CD4-positive, alpha-beta T cell (primary cell): ENCODE data around the gene TBX1. TPM values are rescaled to one million over a fixed set of nuclear protein-coding genes. Genes with fewer than 3 reads are reported as not detected.

ENCODE experiments used
- ATAC-seq: fragments of 200-7000 bp; cut with Tn5 transposase; one replicate; pipeline ENCODE4 v1.10.0; 2022; ENCODE audit warnings: mild to moderate bottlenecking; ENCODE audit not compliant: poor library complexity
- CTCF ChIA-PET: fragments of 350-600 bp; sonication (Branson Sonifier 250); formaldehyde crosslinking; loops from one replicate; lab custom pipeline; 2021; ENCODE audit warnings: antibody characterized with exemption, inconsistent platforms; lab: Charles Lee
- POLR2A ChIA-PET: fragments of 350-600 bp; sonication (Branson Sonifier 250); formaldehyde crosslinking; loops from one replicate; lab custom pipeline; 2021; ENCODE audit warnings: antibody characterized with exemption, inconsistent platforms; lab: Charles Lee
- DNase-seq, 14 experiments: peaks; one replicate each; pipeline ENCODE4 v3.0.0-alpha.2; 2013 to 2020; ENCODE audit warnings: mixed read lengths in 2 of 14
- H3K27ac ChIP-seq, 2 donors: one replicate each; pipeline versions ENCODE4 v1.5.1 to v1.7.0; 2013; ENCODE audit warnings: low read length in 2 of 2, low read depth in 1 of 2, mild to moderate bottlenecking in 1 of 2
- H3K27me3 ChIP-seq, 2 experiments: 1 replicate in 1 of 2; 2 replicates in 1 of 2; pipeline versions ENCODE4 v1.6.1 to v1.7.0; 2013; ENCODE audit warnings: low read length in 2 of 2, control low read depth in 1 of 2, mild to moderate bottlenecking in 1 of 2, moderate library complexity in 1 of 2; ENCODE audit not compliant: insufficient read depth in 2 of 2, control insufficient read depth in 1 of 2
- H3K36me3 ChIP-seq: one replicate; pipeline ENCODE4 v1.6.1; 2013; ENCODE audit warnings: low read length, control low read depth; ENCODE audit not compliant: insufficient read depth
- H3K4me1 ChIP-seq: one replicate; pipeline ENCODE4 v1.6.1; 2013; ENCODE audit warnings: low read length, control low read depth; ENCODE audit not compliant: insufficient read depth
- H3K4me3 ChIP-seq: one replicate; pipeline ENCODE4 v1.5.1; 2013; ENCODE audit warnings: mild to moderate bottlenecking, low read length, moderate library complexity
- H3K9me3 ChIP-seq, 2 experiments: 1 replicate in 1 of 2; 2 replicates in 1 of 2; pipeline versions ENCODE4 v1.6.1 to v1.7.0; 2013; ENCODE audit warnings: low read length in 2 of 2, mild to moderate bottlenecking in 2 of 2, control low read depth in 1 of 2, moderate library complexity in 1 of 2; ENCODE audit not compliant: control insufficient read depth in 1 of 2, insufficient read depth in 1 of 2
- H3K27ac Mint-ChIP-seq: one replicate; pipeline ENCODE4 v1.8.0; 2020; ENCODE audit warnings: mixed read lengths
- H3K27me3 Mint-ChIP-seq: one replicate; pipeline ENCODE4 v1.8.0; 2021; ENCODE audit warnings: mixed read lengths
- H3K36me3 Mint-ChIP-seq: one replicate; pipeline ENCODE4 v1.8.0; 2021; ENCODE audit warnings: low read depth, mixed read lengths
- H3K4me1 Mint-ChIP-seq: one replicate; pipeline ENCODE4 v1.8.0; 2021; ENCODE audit warnings: low read depth, mixed read lengths
- H3K4me3 Mint-ChIP-seq: one replicate; pipeline ENCODE4 v1.8.0; 2020; ENCODE audit warnings: mild to moderate bottlenecking, mixed read lengths
- H3K9me3 Mint-ChIP-seq: one replicate; pipeline ENCODE4 v1.8.0; 2020; ENCODE audit warnings: mixed read lengths
- intact Hi-C, 2 experiments: fragments of 100-400 bp; cut with DNase I in 1 of 2; cut with micrococcal nuclease in 1 of 2; formaldehyde crosslinking; loops; one replicate each; pipeline versions ENCODE4 v1.15.1 to v1.9.0; 2023 to 2025; cut with DNase I, micrococcal nuclease
- total RNA-seq, 174 experiments: library from RNA in 2 of 174; stranded (reverse) in 2 of 174; gene quantifications; one replicate each; pipeline ENCODE4 v1.2.3 and lab custom pipeline; 2021 to 2026
- TF ChIP-seq, protein P1 (sequence below): fragments of 200-600 bp; IDR thresholded peaks from one replicate; pipeline ENCODE4 v1.8.0; 2022; ENCODE audit warnings: antibody characterized with exemption, mild to moderate bottlenecking

TBX1 gene
- total RNA-seq, 2 experiments from 2014 or later: not detected

DNA sequence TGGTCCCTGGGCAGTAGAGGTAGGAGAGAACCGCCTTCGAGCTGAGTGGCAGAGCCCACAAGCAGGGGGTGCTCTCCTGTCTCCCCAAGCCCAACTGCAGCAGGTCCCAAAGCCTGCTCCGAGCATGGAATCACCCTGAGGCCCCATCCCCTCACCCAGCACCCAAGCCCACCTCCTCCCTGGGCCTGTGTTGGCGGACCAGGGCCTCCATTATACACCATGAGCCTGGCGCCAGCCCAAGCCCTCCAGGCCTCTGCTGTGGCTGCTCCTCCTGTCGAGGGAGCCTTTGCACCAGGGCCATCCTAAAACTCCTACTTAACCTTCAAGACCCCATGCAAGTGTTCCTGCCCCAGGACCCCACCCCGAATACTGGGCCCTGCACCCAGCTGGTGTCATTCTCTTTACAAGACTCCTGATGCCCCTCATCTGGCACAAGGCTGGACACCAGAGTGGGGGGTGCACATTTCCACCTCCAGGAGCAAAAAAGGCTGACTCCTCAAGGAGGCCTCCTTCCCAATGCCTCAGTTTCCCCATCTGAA is 20.6 kb upstream of the TBX1 start:
- POLR2A ChIA-PET: no interaction called here
- intact Hi-C loops: no loop called here
- CTCF ChIA-PET: interaction anchor here (1.8 kb wide), 1 partner anchor 9 kb away, joined by 5 read pairs; no protein-coding TSS in a partner anchor
- no peaks in the 10 kb centered on the region for H3K9me3 ChIP-seq
- Mint-ChIP-seq H3K4me3 (no peak overlapping the region), H3K4me1 (no peaks in the 10 kb centered on the region), H3K9me3 (no peaks in the 10 kb centered on the region), H3K27ac (no peak overlapping the region), H3K36me3 (no peaks in the 10 kb centered on the region), H3K27me3 (no peaks in the 10 kb centered on the region)
- TF ChIP-seq, protein P1, sequence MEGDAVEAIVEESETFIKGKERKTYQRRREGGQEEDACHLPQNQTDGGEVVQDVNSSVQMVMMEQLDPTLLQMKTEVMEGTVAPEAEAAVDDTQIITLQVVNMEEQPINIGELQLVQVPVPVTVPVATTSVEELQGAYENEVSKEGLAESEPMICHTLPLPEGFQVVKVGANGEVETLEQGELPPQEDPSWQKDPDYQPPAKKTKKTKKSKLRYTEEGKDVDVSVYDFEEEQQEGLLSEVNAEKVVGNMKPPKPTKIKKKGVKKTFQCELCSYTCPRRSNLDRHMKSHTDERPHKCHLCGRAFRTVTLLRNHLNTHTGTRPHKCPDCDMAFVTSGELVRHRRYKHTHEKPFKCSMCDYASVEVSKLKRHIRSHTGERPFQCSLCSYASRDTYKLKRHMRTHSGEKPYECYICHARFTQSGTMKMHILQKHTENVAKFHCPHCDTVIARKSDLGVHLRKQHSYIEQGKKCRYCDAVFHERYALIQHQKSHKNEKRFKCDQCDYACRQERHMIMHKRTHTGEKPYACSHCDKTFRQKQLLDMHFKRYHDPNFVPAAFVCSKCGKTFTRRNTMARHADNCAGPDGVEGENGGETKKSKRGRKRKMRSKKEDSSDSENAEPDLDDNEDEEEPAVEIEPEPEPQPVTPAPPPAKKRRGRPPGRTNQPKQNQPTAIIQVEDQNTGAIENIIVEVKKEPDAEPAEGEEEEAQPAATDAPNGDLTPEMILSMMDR: no peak
- no peak overlapping the region for H3K4me3 ChIP-seq
- no peak for DNase-seq
- no peaks in the 10 kb centered on the region for H3K4me1 ChIP-seq
- ATAC-seq: no peak
- H3K27ac ChIP-seq: no peak overlapping the region
- no peaks in the 10 kb centered on the region for H3K27me3 ChIP-seq
- H3K36me3 ChIP-seq: no peaks in the 10 kb centered on the region

DNA sequence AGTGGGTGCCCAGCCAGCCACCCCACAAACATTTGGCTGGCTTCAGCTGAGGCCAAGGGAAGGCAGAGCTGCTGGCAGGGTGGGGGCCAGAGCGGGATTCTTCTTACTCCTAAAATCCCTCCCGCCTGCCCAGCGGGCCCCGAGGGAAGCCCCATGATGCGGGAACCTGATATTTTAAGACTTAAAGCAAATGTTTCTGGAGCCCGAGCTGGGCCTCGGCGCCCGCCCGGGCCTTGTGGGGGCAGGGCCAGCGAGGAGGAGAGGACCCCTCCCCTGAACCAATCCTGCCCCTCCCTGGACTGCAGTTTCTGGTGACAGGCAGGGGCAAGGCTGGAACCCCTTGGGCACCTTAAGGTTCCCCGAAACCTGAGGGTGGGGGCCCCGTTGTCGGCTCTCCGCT is 20.0 kb upstream of the TBX1 start:
- Mint-ChIP-seq H3K36me3 (no peaks in the 10 kb centered on the region), H3K9me3 (no peaks in the 10 kb centered on the region), H3K4me3 (no peak overlapping the region), H3K27ac (no peak overlapping the region), H3K4me1 (no peaks in the 10 kb centered on the region), H3K27me3 (no peaks in the 10 kb centered on the region)
- DNase-seq (no peak), ATAC-seq (no peak)
- H3K9me3 ChIP-seq: no peaks in the 10 kb centered on the region
- H3K4me3 ChIP-seq: no peak overlapping the region
- H3K36me3 ChIP-seq: no peaks in the 10 kb centered on the region
- CTCF ChIA-PET: interaction anchor here (1.8 kb wide), 1 partner anchor 10 kb away, joined by 5 read pairs; no protein-coding TSS in a partner anchor
- TF ChIP-seq, protein P1: no peak
- H3K27me3 ChIP-seq: no peaks in the 10 kb centered on the region
- H3K27ac ChIP-seq: no peak overlapping the region
- H3K4me1 ChIP-seq: no peaks in the 10 kb centered on the region
- POLR2A ChIA-PET: no interaction called here
- intact Hi-C loops: no loop called here

DNA sequence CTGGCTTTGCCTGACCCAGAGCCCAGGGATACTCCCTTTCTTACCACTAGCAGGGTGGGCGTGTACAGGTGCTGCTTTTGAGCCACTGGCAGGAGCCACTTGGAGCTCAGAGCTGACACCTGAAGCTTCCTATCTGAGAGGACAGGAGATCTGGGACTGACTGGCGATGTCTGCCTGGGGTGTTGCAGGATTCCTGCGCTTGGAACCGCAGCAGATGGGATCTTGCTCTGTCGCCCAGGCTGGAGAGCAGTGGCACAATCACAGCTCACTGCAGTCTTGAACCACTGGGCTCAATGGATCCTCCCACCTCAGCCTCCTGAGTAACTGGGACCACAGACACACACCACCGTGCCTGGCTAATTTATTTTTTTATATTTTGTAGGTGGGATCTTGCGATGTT is 19.5 kb upstream of the TBX1 start:
- H3K4me3 Mint-ChIP-seq: no peak overlapping the region
- intact Hi-C loops: no loop called here
- no peak for ATAC-seq
- no peaks in the 10 kb centered on the region for H3K36me3 Mint-ChIP-seq
- Histone ChIP-seq H3K9me3 (no peaks in the 10 kb centered on the region), H3K36me3 (no peaks in the 10 kb centered on the region), H3K27ac (no peak overlapping the region), H3K27me3 (no peaks in the 10 kb centered on the region), H3K4me3 (no peak overlapping the region), H3K4me1 (no peaks in the 10 kb centered on the region)
- POLR2A ChIA-PET: no interaction called here
- no peaks in the 10 kb centered on the region for H3K27me3 Mint-ChIP-seq
- TF ChIP-seq, protein P1: no peak
- no peak overlapping the region for H3K27ac Mint-ChIP-seq
- no peaks in the 10 kb centered on the region for H3K4me1 Mint-ChIP-seq
- no peak for DNase-seq
- H3K9me3 Mint-ChIP-seq: no peaks in the 10 kb centered on the region
- CTCF ChIA-PET: interaction anchor here (1.8 kb wide), 1 partner anchor 11 kb away, joined by 5 read pairs; no protein-coding TSS in a partner anchor
